Neural progenitor cell (in vitro differentiated cells): ENCODE measurements around the gene ADGB.

ENCODE experiments used
- EZH2 ChIP-seq: fragments of 200-600 bp; sonication (generic); IDR thresholded peaks from 2 replicates; pipeline ENCODE4 v1.6.1; 2017; ENCODE audit warnings: antibody characterized with exemption, mild to moderate bottlenecking, moderate library complexity
- EZH2phosphoT487 ChIP-seq: fragments of 200-600 bp; sonication (generic); IDR thresholded peaks from 2 replicates; pipeline ENCODE4 v1.6.1; 2017; ENCODE audit warnings: antibody characterized with exemption
- TF ChIP-seq, protein P1 (sequence below): fragments of 200-600 bp; sonication (generic); IDR thresholded peaks from 2 replicates; pipeline ENCODE4 v1.5.1; 2017; ENCODE audit warnings: antibody characterized with exemption, mild to moderate bottlenecking

GRCh38 chr6:146553377-146554135 is 45.2 kb upstream of the ADGB start:
- TF ChIP-seq, protein P1, sequence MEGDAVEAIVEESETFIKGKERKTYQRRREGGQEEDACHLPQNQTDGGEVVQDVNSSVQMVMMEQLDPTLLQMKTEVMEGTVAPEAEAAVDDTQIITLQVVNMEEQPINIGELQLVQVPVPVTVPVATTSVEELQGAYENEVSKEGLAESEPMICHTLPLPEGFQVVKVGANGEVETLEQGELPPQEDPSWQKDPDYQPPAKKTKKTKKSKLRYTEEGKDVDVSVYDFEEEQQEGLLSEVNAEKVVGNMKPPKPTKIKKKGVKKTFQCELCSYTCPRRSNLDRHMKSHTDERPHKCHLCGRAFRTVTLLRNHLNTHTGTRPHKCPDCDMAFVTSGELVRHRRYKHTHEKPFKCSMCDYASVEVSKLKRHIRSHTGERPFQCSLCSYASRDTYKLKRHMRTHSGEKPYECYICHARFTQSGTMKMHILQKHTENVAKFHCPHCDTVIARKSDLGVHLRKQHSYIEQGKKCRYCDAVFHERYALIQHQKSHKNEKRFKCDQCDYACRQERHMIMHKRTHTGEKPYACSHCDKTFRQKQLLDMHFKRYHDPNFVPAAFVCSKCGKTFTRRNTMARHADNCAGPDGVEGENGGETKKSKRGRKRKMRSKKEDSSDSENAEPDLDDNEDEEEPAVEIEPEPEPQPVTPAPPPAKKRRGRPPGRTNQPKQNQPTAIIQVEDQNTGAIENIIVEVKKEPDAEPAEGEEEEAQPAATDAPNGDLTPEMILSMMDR: no peak
- TF ChIP-seq EZH2phosphoT487: no peak
- TF ChIP-seq EZH2: no peak
